GM19025 (cell line): ENCODE data around the gene FANCI.

Experiments
- ATAC-seq: cut with Tn5 transposase; IDR thresholded peaks from one replicate; pipeline ENCODE4 v1.9.1; 2021; ENCODE audit warnings: mild to moderate bottlenecking, low read depth, moderate library complexity; ENCODE audit not compliant: unreplicated experiment

FANCI gene

GRCh38 chr15:89243691-89244573 is at the start of gene FANCI:
Gene FANCI, plus strand, starts transcription at chr15:89243979. Its CDS starts 3,669 bp downstream, at chr15:89247648.
- peak; percentile 97 for ATAC-seq

DNA sequence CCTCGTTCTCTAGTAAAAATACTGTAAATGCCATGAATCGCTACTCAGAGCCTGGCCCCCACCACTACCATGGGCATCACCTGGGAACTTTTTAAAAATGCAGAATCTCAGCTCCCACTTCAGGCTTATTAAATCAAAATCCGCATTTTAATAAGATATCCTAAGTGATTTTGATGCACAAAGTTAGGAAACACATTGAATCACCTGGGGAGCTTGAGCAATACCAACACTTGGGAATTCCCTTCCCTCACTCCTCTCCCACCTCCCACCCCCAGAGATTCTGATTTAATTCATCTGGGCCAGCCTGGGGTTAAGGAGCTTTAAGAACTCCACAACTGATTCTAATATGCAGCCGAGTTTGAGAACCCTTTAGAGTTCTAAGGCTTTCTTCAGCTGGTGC is 49.2 kb upstream of the FANCI start:
- ATAC-seq: no peak

- ATAC-seq: no peak
Observed at GRCh38 chr15:89195836-89196235, 47.9 kb upstream of the FANCI start.

DNA sequence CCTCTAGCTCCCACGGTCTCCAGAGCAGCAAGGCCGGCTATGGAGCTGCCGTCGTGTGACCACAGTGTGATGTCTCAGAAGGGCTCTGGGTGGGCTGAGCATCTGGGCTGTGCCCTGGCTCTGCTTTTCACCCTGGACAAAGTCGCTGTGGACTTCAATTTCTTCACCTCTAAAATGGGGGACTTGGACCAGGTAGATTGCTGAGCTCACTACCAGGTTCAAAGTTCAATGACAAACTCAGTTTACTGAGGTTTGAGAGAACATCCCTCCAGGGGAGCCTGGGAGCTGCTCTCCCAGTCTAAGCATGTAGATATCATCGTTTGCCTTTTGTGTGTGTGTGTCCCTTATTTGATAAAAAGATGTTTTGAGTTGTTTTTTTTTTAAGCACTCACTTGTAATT is 47.5 kb upstream of the FANCI start:
- ATAC-seq: no peak

DNA sequence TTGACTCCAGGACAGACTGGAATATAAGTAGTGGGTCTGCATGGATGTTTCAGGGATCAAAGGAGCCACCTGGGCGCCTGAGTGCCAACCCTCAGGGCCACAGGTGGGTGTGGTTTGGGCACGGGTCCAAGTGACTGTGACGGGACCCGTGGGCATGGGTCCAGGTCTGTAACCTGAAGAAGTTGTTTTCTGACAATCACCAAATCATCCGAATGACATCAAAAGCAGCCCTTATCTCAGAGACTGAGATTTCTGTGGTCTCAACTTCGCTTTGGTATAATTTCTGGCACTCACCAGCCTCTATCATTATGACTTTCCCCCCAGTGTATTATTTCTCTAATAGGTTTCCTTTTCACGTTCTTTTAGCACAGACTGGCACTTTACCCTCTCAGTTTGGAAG is 46.8 kb upstream of the FANCI start:
- no peak for ATAC-seq

DNA sequence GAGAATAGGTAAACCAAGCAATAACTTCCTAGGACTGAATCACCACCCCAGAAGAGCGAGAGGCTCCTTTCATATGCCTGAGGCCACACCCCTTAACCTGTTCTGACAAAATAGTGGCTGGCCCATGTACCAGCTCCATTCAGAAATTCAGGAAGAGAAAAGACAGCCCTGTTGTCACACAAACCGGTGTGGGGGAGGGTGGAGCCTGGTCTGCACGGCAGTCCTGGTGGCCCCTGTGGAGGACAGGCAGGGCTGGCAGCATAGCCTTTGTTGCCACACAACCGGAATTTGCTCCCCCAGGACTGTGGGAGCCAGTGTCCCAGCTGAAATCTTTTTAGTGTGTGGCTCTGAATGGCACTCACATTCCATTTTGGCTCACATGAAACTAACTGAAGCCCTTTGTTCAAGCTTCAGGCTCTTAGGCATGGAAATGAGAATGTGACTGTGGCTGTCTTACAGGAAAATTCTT is 46.2 kb upstream of the FANCI start:
- ATAC-seq: no peak

DNA sequence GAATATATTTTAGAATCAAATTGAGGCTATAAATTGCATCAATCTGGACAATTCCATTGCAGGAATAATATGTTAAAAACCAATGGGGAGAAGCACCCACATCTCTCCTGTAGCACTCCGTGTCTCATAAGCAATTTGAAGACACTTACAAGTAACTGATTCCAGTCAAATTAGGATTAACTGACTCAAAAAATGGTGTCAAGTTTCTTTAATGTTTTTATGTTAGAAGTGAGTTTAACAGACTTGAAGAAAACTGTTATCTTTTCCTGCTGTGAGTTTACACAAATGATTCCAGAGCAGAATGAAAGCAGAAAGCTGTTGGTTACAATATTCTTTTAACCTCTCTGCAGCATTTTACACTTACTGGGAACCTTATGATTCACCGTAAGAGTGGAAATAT is 45.6 kb upstream of the FANCI start:
- no peak for ATAC-seq

- no peak for ATAC-seq
Observed at GRCh38 chr15:89198934-89199333, 44.8 kb upstream of the FANCI start.

GRCh38 chr15:89199746-89200145 is 44.0 kb upstream of the FANCI start:
- ATAC-seq: no peak

GRCh38 chr15:89200182-89200581 is 43.6 kb upstream of the FANCI start:
- no peak for ATAC-seq

DNA sequence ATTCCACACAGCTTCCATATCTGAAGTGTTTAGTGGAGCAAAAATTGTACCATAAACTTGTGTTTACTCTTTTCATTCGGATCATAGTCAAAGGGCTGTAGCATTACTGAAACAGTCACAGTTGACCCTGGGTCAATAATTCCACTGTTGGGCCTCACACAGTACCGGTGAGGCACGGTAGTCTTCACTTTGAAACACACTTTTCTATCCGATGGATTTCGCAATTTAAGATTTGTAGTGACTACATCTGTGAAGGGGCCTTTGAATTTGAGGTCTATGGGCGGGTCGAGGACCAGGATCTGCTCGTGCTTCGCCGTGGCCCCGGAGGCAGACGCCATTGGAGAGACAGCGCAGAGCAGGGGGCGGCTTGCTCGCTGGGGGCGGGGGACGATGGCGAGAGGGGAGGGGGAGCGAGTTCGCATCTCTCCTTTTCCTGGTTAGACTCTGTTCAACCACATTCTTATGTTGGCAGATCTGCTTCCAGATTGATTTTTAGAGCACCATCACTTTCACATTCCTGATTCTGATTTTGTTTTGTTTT is 42.2 kb upstream of the FANCI start:
- ATAC-seq: no peak

GRCh38 chr15:89203705-89204273 is 40.0 kb upstream of the FANCI start:
- no peak for ATAC-seq

GRCh38 chr15:89205991-89206585 is 37.7 kb upstream of the FANCI start:
- no peak for ATAC-seq

GRCh38 chr15:89206908-89207331 is 36.9 kb upstream of the FANCI start:
- no peak for ATAC-seq

DNA sequence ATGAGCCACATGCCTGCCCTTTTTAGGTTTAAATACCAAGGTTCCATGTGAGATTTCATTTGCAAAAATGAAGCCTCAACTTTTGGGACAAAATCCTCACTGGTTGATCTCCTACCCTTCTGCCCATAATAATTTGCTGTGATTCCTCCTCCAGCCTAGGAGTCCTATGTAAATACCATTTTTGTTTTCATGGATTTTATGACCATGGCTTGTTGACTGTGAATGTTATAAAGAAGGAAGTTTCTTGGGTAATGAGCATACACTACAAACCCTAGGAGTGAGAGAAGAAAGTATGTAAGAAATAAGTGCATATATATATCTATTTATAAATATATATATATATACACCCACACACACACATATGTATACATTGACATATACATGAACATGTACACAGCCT is 35.5 kb upstream of the FANCI start:
- no peak for ATAC-seq

DNA sequence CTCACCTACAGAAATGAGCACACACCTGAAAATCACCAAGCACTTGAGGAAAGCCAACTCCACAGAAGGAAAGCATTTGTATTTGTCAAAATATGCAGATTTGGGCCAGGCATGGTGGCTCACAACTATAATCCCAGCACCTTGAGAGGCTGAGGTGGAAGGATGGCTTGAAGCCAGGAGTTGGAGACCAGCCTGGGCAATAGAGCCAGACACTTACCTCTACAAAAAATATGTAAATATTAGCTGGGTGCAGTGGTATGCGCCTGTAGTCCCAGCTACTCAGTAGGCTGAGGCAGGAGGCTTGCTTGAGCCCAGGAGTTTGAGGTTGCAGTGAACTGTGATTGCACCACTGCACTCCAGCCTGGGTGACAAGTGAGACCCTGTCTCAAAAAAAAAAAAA is 34.7 kb upstream of the FANCI start:
- ATAC-seq: no peak

GRCh38 chr15:89211678-89212170 is 32.1 kb upstream of the FANCI start:
- ATAC-seq: no peak

GRCh38 chr15:89215627-89216026 is 28.2 kb upstream of the FANCI start:
- no peak for ATAC-seq

DNA sequence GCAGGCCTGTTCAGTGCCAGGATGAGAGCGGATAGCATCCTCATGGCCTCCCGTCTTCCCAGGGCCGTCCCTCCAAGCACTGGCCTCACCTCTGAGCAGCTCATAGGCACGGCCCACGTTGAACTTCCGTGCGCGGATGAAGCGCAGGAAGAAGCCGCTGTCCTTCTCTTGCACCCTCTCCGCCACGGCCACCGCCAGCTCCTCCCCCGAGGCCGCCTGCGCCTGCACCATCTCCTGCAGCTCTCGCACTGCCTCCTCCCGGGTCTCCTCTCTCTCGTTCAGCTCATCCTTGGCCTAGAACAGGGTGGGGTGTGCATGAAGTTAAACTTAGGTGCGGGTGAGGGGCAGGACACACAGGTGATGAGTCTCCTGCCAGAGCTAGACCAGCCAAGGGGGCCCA is 26.7 kb upstream of the FANCI start:
- no peak for ATAC-seq

- no peak for ATAC-seq
Observed at GRCh38 chr15:89217686-89218376, 25.9 kb upstream of the FANCI start.

DNA sequence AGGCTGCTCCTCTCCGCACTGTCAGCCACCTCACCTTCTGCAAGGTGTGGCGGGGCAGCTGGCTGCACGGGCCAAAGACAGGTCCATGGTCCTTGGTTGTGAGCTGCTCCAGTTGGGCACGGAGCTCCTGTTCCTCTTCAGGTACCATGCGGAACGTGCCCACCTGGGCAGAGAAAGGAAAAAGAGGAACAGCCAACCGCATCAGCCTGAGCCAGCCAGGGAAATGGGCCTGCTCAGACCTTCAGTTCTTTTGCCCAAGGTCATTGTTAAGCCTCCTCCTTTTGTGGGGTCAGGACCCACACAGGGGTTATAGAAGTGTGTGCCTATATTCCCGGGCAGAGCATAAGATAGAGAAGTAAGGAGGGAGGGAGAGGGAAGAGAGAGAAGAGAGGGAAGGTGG is 25.2 kb upstream of the FANCI start:
- no peak for ATAC-seq
